SHP77 treated with DMSO at 0.1 percent for 48 hours (cell line): ENCODE measurements around the gene NAPSA.
"Not testable (repeated sequence)": the region's sequence is repeated elsewhere in the genome, so short reads cannot be mapped to it uniquely, and the experiment has no call there.

Source experiments
- DNase-seq: peaks from one replicate; lab custom pipeline; 2025; lab: John Stamatoyannopoulos, UW

NAPSA gene

DNA sequence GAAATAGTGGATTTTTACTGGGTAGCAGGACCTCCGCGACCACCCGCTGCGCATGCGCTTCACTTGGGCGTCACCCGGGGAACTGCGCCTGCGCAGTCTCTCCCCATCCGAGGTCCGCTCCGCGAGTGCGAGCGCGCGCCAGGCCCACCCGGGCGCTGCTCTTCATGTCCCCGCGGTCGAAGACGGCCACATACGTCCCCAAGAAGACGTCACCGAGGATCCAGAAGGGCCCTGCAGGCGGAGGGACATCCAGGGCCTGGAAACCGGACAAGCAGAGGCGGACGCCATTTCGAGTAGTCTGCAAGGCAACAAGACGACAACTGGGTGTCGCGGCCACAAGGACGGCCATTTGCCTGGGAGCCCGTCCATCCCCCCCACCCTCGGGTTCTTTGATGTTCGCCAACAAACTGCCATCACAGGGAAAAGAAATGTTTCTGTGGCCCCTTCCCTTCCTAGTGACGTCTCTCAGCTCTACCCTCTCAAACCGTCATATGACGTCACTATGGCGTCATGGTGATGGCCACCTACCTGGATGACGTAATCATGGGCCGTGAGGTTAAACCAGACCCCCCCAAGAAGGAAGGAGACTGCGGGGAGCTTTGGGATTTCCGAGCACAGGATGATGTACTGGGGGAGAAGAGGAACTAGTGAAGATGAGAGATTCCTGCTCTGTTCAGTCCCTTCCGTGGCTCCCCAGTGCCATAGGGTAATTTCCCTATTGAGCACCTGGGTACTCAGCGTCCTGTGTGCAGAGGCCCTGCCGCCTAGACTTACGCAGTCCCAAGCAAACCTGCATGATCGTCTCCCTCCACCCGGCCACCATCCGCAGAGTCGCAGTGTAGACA is 6.7 kb downstream of the NAPSA start:
- DNase-seq = no peak

DNA sequence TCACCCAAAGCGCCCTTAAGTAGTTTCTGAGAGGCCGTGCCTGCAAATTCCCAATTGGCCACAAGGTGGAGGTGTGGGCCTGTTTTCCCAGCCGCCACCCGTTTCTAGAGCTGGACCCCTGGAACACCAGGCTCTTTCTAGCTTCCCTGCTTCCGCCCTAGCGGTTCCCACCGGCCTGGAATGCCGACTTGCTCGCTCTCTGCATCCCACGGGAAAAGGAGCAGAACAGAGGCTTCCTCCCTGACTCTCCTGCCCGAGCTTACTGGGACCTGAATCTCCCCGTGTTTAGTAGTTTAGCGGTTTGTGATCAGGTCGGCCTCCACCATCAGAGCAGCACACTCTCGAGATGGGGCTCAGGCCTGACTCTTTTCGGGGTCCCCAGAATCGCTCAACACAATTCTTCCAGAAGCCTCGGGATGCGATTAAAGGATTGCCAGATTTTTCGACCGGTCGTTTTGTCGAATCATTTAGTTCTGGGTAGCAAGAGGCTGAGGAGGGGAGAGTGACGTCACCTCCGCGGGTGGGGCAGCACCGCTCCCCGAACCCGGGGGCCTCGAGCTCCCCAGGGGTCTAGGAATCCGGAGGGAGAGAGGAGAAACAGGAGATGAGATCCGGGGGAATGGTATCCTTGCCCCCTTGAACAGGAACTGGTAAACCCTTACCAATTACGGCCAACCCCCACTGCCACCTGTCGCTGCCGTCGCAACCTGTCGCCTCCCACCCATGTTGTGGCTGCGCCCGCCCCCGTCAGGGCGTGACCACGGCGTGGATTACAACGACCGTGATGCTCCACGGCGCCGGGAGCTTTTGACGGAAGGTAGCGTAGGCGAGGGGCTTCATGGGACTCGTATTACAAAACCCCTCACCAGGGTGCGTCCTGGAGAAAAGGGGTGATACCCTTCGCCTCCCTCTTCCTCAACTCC is 8.0 kb downstream of the NAPSA start:
- DNase-seq = peak; percentile 51

DNA sequence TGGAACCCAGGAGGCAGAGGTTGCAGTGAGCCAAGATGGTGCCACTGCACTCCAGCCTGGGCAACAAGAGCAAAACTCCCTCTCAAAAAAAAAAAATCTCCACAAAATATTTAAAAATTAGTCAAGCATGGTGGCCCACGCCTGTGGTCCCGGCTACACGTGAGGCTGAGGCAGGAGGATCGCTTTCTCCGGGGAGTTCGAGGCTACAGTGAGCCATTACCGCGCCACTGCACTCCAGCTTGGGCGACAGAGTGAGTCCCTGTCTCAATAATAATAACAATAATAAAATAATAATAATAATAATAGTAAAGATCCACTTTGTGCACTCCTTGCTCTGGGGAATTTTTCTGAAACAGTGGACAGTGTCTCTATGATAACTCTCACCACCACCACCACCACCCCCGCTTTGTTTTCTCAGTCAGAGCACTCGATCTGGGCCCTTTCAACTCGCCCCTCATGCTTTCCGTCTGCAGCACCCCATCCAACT is 8.7 kb downstream of the NAPSA start:
- DNase-seq = no peak

DNA sequence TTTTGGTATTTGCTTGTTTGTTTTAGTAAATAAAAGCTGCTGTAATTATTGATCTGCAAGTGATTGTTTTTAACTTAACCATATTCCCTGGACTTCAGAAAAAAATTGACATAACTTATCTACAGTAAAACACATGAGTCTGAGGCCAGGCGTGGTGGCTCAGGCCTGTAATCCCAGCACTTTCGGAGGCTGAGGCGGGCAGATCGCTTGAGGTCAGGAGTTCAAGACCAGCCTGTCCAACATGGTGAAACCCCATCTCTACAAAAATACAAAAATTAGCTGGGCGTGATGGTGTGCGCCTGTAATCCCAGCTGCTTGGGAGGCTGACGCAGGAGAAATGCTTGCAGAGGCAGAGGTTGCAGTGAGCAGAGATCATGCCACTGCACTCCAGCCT is 12.0 kb downstream of the NAPSA start:
- not testable (repeated sequence) for DNase-seq

DNA sequence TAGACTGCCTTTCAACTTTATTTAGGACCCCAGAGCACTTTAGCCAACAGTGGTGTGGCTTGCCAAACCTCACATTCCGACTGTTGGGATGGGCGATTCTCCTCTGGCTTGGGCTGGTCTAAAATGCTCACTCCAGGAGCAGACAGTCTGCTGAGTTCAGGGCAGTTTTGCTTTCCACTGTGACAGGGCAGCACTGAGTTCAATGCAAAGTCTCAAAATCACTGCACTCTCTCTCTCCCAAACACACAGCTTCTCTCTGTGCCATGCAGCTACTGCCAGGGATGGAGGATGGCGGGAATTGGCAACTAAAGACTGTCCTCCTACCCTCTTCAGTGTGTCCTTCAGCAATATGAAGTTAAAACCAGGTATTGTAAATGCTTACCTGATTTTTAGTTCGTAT is 13.2 kb downstream of the NAPSA start:
- no peak for DNase-seq

DNA sequence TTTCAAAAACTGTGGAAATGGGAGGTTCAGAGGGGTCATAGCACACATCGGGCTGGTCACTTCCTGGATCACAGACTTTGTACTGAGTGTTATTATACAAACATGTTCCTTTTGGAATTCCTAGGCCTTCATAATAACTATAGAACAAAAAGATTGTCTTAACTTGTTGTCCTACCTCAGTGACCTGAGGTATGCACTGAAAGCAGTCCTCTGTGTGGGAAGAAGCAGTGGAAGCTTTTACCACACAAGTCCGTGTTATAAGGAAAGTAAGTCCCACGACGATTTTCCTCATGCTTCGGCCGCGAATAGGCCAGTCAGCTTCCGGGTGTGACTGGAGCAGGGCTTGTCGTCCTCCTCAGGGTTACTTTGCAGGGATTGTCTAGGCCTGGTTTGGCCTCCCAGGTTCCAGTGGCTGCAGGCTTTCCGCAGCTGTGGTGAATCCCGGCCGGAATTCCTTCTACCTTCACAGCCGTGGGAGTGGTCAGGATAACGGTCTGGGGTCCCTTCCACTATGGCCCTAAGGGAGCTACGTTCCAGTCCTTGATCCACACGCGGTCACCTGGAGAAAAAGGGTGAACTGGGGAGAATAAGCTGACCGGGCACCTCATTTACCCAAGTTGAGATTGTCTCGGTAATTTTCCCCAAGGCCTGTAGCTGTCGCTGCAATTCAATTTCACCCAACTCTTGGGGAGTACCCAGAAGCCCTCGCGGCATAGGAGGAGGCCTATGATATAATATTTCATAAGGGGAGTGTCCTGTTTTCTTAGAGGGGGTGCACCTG is 16.0 kb downstream of the NAPSA start:
- DNase-seq = no peak

DNA sequence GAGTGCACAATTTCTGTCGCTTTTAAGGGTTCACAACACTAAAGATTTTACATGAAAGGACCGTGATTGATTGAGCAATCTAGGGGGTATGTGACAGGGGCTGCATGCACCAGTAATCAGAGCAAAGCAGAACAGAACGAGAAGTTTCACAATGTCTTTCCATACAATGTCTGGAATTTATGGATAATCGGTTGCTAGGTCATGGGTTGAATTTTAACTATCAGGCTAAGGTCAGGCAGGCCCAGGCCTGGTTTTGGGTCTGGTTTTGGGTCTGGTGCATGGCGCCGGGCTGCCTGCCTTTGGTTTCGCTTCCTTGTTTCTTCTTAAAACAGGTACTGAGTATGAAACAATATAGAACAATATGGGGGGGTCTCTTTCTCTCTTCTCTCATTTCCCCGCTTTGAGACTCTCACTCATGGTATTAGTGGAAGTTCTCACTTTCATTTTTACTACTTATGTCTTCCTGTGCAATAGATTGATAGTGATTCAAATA is 18.3 kb downstream of the NAPSA start:
- not testable (repeated sequence) for DNase-seq

DNA sequence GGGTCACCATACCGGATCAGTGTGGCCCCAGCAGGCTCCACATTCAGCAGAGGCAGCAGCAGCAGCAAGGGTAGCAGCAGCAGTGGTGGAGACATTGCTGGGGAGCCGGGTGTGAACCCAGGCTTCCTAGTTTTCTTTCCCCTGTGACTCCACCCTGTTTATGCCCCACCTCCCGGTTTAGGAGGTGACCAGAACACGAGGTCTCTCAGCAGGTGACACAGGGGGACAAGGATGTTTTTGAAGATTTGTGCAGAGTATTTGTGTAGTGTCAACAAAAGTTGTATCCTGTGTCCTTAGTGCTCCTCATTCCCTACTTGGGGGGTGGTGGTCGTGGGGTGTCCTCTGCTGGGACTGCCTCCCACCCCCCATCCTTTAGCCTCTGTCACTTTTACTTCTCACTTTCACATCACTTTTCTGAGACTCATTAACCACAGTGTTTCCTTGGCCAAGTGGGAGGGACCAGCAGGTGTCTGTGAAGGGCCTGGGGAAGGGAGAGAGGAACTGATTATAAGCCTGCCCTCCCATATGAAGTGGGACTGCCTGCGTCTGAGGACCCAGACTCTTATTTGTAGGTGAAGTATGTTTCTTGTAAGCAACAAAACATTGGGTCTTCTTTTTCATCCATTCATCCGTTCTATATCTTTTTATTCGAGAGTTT is 20.6 kb downstream of the NAPSA start:
- DNase-seq = no peak

DNA sequence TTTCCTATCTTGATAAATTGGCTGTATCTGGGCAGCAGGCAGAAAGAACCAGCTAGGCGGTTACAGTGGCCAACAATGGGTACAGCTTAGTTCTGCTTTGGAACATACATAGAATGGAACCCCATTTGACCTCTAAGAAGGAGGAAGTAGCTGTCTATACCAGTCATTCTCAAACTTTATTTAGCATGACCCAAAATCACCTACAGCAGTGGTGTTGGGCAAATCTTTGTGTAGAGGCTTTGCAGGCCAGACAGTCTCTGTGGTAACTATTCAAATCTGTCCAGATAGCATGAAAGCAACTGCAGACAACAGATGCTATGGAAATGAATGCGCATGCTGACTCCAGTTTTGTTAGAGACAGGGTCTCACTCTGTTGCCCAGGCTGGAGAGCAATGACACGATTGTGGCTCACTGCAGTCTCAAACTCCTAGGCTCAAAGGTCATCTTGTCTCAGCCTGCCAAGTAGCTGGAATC is 24.3 kb downstream of the NAPSA start:
- no peak for DNase-seq

DNA sequence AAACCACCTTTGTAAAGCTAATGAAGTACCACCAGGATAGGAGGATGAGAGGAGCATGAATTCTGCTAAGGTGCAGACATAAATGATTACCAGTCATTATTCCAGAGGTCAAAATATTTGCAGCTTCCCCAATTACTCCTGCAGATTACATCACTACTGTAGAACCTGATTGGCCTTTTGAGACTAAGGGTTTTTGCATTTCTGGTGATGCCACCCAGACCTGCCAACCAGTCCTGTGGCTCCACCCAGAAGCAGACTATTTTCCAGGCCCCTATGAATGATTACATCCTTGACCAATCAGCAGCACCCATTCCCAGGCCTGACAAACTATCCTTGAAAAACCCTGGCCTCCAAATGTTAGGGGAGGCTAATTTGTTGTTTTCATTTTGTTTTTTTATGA is 25.1 kb downstream of the NAPSA start:
- no peak for DNase-seq

DNA sequence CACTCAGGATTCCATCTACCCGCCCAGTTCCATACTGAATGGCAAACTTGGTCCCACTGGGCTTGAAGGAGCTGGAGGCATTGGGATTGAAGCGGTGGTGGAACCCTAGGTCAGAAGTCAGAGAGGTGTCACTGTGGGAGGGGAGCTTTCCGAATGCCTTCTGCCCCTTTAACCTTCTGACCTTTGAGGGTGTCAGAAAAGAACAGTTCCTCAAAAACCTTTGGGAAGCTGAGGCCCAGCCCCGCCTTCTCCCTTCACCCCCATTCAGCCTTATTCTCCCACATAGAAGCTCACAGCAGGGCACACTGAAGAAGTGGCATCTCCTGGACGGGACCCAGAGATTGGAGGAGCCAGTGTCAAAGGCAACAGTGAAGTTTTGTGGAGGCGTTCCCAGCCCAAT is 28.4 kb downstream of the NAPSA start:
- not testable (repeated sequence) for DNase-seq

DNA sequence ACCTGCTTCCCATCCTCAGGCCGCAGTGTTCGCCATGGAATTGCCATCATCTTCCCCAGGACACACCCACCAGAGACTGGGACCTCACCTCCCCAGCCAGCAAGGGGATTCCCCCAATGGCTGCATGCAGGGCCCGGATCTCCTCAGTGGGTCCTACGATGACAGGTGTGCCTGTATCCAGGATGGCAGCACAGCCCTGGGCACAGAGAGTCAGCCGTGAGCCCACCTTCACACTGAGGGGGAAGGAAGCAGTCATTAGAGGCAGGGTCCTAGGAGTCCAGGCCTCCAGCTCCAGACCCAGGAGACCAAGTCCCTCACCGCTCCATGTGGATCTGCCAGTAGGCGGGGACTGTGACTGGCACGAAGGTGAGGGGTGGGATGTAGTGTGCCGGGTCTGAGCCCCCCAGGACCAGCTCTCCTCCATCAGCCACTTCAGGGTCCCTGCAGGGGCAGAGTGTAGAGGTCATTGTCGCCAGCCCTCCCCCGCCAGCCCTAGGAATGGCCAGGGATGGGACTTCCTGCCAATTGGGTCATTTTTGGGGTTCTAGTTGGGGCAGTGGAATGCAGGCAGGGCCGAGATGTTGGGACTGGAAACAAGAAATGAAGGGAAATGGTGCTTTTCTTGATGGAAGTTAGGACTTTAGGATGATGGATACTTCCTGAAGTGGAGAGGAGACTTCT is 30.6 kb downstream of the NAPSA start:
- no peak for DNase-seq

DNA sequence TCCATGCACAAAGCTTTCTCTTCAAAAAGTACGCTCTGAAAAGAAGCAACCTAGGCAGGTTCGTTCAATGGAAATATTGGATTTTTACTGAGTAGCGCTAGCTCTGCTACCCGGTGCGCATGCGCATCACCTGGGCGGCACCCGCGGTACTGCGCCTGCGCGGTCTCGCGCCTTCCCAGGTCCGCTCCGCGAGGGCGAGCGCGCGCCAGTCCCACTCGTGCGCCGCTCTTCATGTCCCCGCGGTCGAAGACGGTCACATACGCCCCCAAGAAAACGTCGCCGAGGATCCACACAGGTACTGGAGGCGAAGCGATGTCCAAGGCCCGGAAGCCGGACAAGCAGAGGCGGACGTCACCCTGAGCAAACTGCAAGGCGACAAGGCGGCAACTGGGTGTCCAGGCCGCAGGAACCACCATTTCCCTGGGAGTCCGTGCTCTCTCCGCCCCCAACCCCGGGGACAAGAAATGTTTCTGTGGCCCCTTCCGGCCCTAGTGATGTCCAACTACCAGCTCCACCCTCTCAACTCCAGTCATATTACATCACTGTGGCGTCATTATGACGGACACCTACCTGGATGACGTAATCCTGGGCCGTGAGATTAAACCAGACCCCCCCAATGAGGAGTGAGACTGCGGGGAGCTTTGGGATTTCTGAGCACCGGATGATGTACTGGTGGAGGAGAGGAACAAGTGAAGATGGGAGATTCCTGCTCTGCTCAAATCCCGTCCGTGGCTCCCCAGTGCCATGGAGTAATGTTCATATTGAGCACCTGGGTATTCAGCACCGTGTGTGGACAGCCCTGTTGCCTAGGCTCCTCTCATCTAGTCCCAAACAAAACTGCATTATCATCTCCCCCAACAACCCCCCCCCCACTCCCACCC is 31.5 kb downstream of the NAPSA start:
- peak; percentile 81 for DNase-seq

DNA sequence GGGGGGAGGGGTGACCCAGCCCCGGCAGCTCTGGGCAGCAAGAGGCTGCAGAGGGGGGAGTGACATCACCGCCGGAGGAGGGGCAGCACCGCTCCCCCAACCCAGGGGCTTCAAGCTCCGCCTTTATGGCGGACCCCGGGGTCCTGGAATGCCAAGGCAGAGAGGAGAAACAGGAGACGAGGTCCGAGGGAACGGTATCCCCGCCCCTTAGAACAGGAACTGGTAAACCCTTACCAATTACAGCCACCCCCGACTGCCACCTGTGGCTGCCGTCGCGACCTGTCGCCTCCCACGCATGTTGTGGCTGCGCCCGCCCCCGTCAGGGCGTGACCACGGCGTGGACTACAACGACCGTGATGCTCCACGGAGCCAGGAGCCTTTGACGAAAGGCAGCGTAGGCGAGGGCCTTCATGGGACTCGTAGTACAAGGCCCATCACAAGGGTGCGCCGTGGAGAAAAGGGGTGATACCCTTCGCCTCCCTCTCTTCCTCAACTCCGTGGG is 32.2 kb downstream of the NAPSA start:
- peak; percentile 81 for DNase-seq

DNA sequence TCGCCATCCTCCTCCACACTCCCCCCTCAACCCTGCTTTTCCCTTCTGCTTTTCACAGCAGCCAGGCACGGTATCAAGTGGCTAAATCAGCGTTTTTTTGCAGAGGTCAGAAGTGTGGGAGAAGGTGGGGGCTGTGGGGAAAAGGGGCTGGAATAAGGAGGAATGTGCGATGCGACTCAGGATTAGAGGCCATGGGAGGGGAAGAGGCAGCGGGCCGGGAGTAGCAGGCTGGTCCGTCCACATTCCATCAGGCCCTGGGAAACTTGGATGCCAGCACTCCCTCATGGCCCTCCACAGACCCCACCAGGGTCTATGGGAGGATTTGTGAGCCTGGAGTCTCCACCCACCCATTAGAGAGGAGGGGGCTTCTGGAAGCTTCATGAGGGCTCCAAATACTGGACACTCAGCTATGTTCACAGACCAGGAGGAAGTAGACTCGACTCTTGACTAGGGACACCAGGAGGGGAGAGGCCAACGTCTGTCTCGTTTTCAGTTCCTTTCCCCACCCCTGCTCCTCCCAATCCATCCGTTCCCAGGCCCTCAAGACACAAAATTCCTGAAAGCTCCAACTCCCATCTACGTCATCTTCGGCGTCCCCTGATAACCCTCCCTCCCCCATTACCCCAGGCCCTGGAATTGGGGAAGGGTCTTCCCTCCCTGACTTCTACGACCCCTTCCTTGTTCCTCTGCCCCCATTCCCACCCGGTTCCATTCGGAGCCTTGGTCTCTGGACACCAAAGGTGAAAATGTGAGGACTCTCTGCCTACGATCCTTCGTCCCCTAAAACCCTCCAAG is 33.0 kb downstream of the NAPSA start:
- DNase-seq = no peak

DNA sequence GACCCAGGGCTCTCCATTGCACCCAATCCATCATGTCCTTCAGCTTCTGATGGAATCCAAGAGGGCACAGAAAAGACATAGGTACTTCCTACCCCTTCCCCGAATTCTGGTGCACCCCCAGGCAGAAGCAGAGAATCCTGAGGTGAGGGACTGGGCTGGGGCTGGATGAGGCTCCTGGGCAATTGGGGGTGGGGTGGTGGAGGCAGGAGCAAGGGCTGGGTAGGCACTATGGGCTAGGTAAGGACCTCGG is 33.5 kb downstream of the NAPSA start:
- DNase-seq = no peak

DNA sequence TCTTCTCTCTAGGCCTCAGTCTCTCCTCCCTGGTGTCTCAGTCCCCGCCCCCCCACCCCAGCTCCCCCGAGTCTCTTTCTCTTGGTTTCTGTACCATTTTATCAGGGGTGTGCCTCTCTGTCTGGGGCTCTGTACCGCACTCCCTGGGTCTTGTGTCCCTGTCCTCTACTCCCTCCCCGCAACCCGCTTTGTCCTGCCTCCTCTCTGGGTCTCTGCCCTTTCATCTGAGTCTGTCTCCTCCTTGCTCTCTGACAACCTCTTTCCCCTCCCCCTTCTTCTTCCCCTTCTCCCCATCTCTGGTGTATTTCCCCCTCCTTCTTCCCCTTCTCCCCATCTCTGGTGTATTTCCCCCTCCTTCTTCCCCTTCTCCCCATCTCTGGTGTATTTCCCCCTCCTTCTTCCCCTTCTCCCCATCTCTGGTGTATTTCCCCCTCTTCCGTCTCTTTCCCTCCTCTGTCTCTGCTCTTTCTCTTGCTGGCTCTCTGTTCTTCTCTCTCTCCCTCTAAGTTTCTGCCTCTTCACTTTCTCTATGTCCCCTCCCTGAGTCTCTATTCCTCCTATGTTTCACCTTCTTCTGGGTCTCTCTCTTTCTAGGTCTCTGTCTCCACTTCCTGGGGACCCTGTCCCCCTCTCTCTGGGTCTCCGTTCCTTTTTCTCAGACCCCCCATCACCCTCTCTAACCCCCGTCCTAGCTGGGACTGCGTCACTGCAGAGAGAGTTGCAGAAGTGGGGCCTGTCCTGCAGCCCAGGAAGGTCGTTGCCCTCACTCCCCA is 34.0 kb downstream of the NAPSA start:
- DNase-seq = no peak
